ENCODE measurements around the gene FXYD1.

GRCh38 chr19:35093430-35093829, 45.2 kb upstream of the FXYD1 start:
- TF ChIP-seq EZH2 (IDR thresholded peaks at IDR 0.05; ENCODE audit: borderline replicate concordance, low read depth, low read length, severe bottlenecking) (no peak), CTCF (IDR thresholded peaks at IDR 0.05; ENCODE audit: borderline replicate concordance, extremely low read depth, low read length, poor library complexity, severe bottlenecking) (no peak)

All from DND-41 (cell line).